ENCODE data around the gene C2CD3. TPM values are rescaled to one million over a fixed set of nuclear protein-coding genes. Genes with fewer than 3 reads are reported as not detected.

Gene C2CD3
- total and polyA plus RNA-seq, 9 of the 15 experiments (the other 6 are each of a cell fraction or from before 2014, with no cell fraction given) = 4.4 to 20.2 (median 15.4) TPM

GRCh38 chr11:74086242-74086884 lies 84.4 kb downstream of the C2CD3 start (continued):
- TF ChIP-seq RAD21 (CRISPR knock-in tag; conservative IDR thresholded peaks at IDR 0.05 in 1 of 2, IDR thresholded peaks at IDR 0.05 in 1 of 2) (peak; percentile 5 to 22; a peak in 1 of 4 replicates), ZKSCAN1 (IDR thresholded peaks at IDR 0.05; ENCODE audit: low read depth, low read length) (0 out of 2 replicates have a peak, but pooled peaks have one; percentile 34), ZC3H11A (IDR thresholded peaks at IDR 0.05; ENCODE audit: low read depth, low read length) (no peak), ZBTB40 (IDR thresholded peaks at IDR 0.05) (no peak), ZBTB40 (CRISPR knock-in tag; IDR thresholded peaks at IDR 0.05) (no peak), PCBP2 (IDR thresholded peaks at IDR 0.05; ENCODE audit: low read depth, low read length, poor library complexity, severe bottlenecking) (no peak), BRF2 (IDR thresholded peaks at IDR 0.05; ENCODE audit: borderline replicate concordance, insufficient read depth, insufficient read length) (no peak), HOXB6 (CRISPR knock-in tag; IDR thresholded peaks at IDR 0.05; ENCODE audit: borderline replicate concordance) (no peak), MTA2 (IDR thresholded peaks at IDR 0.05; ENCODE audit: low read depth) (peak; percentile 87), JUN (IDR thresholded peaks at IDR 0.05; ENCODE audit: borderline replicate concordance, low read depth, low read length) (peak; percentile 41; the same call in 1 of the 2 replicates), JUN (CRISPR knock-in tag; IDR thresholded peaks at IDR 0.05; ENCODE audit: borderline replicate concordance) (no peak), FOXM1 (IDR thresholded peaks at IDR 0.05; ENCODE audit: low read depth) (peak; percentile 81), FOXM1 (CRISPR knock-in tag; IDR thresholded peaks at IDR 0.05; ENCODE audit: low read depth) (no peak), NFIC (IDR thresholded peaks at IDR 0.05) (peak; percentile 97), HNRNPK (IDR thresholded peaks at IDR 0.05; ENCODE audit: low read depth, low read length, poor library complexity, severe bottlenecking) (no peak), NR3C1 (CRISPR knock-in tag; IDR thresholded peaks at IDR 0.05) (no peak), PREB (CRISPR knock-in tag; IDR thresholded peaks at IDR 0.05) (no peak), NFATC3 (IDR thresholded peaks at IDR 0.05) (peak; percentile 94)
